ENCODE data around the gene PLK5.

Gene PLK5

DNA sequence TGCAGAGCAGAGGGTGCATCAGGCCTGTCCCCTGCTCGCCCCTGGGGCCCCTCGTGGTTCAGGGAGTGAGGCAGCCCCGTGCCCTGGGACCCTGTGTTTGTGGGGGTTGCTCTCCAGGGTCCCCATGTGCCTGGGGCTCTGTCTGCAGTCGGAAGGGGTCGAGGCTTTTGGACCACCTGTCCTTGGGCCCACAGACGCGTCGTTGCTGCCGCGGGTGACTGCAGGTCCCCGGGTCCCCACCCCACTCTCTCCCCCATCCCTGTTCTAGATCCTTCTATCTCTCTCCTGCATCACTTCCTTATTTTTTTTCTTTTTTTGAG is 35.6 kb upstream of the PLK5 start:
- H3K27ac ChIP-seq: no peak overlapping the region

DNA sequence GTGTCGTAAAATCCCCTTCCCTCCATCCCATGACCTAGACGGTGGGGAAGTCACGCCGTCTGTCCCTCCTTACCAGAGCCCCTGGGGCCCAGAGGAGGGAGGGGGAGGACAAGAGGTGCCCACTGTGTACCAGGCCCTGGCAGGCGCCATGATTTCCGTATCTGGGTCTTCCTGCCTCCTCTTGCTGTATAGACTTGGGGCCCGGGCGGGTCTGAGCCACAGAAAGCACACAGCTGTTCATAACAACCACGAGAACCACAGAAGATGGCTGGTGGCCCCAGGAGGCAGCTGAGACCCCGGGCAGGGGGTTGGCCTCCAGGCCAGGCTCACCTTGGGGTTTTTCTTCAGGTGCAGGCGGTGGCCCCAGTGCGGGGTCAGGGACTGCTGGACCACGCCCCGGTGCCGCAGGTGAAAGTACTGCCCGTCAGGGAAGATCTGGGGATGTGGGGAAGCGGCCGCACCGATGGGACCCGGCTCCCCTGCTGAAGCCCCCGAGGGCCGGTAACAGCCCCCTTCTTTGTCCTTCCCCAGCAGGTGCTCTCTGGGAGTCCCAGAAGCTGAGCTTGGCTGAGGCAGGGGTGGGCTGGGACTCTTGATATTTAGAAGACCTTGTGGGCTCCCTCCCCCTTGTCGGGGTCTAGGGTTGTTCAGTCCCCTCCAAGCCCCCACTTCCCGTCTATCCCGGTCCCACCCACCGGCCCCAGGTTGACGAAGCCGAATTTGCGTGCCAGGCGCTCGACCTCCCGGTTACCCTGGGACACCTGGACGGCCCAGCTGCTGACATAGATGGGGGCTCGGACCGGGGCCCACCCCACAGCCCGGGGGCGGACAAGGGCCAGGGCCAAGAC is 34.2 kb upstream of the PLK5 start:
- H3K27ac ChIP-seq: peak overlapping the region; percentile 75
- TF ChIP-seq, protein P1, sequence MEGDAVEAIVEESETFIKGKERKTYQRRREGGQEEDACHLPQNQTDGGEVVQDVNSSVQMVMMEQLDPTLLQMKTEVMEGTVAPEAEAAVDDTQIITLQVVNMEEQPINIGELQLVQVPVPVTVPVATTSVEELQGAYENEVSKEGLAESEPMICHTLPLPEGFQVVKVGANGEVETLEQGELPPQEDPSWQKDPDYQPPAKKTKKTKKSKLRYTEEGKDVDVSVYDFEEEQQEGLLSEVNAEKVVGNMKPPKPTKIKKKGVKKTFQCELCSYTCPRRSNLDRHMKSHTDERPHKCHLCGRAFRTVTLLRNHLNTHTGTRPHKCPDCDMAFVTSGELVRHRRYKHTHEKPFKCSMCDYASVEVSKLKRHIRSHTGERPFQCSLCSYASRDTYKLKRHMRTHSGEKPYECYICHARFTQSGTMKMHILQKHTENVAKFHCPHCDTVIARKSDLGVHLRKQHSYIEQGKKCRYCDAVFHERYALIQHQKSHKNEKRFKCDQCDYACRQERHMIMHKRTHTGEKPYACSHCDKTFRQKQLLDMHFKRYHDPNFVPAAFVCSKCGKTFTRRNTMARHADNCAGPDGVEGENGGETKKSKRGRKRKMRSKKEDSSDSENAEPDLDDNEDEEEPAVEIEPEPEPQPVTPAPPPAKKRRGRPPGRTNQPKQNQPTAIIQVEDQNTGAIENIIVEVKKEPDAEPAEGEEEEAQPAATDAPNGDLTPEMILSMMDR (conservative IDR thresholded peaks at IDR 0.05): no peak

More for the DNA sequence above, 35.6 kb upstream of the PLK5 start:
- TF ChIP-seq, protein P1 (conservative IDR thresholded peaks at IDR 0.05): no peak

DNA sequence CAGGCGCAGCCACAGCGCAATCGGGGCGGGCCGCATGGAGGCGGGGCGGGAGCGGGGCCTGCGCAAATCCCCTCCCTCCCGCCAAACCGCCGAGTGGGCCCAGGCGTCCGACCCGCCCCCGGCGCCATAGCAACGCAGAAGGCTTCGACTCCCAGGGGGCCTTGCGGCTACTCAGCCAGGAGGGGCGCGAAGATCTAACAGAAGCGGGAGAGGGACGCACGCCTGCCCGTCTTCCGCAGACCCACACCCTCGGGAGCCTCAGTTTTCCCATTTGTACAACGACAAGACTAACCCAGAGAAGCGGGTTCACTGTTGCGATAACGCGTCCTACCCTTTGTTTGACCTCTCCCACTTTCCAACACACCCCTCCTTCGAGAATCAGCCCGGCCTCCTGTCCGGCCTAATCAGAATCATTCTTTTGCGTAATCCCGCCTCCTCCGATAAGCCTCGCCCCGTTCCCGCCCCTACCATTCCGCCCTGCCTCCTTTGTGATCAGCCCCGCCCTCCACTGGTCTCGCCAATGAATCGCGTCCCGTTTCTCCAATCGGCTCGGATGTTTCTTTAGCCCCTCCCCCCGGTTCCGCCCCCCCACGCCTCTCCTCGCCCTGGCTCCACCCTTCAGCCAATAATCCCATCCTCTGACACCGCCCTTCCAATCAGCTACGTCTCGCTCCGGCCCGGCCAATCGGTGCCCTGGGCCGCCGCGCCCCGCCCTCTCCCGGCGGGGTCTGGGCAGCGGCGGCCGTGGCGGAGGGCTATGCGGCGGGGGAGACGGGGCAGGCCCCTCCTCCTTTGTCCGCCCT is 33.4 kb upstream of the PLK5 start, which contains the start of gene PCSK4:
Gene PCSK4, minus strand, starts transcription at position 40 of the 803 bp plus-strand sequence. Its CDS starts 4 bp downstream, at position 36.
- TF ChIP-seq, protein P1 (conservative IDR thresholded peaks at IDR 0.05): no peak
- peak within 1 kb of the TSS; percentile 75 for H3K27ac ChIP-seq

DNA sequence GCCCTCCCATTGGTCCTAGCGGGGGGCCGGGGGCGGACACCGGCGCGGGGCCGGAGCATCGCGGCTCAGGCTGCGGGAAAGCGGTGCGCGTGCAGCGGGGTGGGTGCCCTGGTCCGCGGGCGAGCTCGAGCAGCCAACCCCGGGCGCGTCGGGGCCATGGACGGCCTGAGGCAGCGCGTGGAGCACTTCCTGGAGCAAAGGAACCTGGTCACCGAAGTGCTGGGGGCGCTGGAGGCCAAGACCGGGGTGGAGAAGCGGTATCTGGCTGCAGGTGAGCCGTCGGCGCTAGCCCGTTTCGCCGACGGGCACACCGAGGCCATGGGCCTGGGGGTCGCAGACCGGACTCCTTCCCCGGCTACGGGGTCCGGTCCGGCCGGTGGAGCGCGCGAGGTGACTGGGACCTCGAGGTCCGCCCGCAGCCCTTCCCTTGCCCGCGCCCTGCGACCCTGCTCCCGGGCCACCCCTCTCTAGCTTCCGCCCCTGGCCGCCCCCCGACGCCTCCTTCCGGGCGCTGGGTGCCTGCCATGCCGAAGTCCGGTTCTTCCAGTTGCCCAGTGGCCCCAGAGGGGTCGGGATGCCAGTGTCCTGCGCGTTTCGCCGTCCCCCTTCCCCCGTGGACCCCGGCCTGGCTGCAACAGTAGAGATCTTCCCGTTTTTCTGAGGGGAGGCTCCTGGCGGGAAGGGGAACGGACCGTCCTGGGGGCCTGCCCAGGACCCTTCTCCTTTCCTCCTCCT is 32.6 kb upstream of the PLK5 start, which contains the start of gene REEP6:
Gene REEP6, plus strand, starts transcription at position 68 of the 735 bp plus-strand sequence. Its CDS starts 89 bp downstream, at position 157.
- peak within 1 kb of the TSS; percentile 75 for H3K27ac ChIP-seq
- TF ChIP-seq, protein P1 (conservative IDR thresholded peaks at IDR 0.05): no peak

DNA sequence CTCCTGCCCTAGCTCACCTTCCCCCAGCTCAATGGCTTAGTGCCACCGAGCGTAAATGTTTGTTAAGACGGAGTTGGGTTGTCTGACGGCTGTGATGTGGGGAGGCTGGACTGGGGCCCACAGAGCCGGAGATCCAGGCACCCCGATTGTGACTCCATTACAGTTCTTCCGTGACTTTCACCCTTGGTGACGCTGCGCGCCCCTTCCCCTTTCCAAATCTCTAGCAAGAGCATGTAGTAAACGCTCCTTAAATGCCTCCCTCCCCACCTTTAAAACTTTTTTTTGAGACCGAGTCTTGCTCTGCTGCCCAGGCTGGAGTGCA is 32.1 kb upstream of the PLK5 start:
- H3K27ac ChIP-seq: peak overlapping the region; percentile 44; the same call in 1 of the 2 replicates
- TF ChIP-seq, protein P1 (conservative IDR thresholded peaks at IDR 0.05): no peak

DNA sequence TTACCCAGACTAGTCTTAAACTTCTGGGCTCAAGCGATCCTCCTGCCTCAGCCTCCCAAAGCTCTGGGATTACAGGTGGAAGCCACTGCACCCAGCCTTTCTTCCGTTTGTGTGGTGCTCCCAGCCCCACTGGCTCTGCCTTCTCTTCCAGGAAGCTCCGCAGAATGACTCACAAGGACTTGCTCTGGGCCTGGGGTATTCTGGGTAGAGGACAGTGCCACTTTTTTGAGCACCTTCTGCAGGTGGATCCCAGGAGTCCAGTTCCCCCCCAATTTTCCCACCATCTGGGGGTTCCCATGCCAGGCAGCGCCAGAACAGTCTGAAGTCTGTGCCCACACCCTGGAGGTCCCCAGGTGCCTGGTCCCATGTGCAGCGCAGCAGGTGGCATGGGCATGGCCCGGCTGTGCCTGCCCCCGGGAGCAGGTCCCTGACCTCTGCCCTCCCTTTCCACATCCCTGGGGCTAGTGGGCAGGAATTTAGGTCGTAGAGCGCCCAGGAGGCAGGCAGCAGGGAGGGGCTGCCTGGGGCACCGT is 31.3 kb upstream of the PLK5 start:
- no peak overlapping the region for H3K27ac ChIP-seq
- TF ChIP-seq, protein P1 (conservative IDR thresholded peaks at IDR 0.05): no peak

Measured in VCaP (cell line).